Measurements from ENCODE around the gene TIGD3. TPM values are rescaled to one million over a fixed set of nuclear protein-coding genes. Genes with fewer than 3 reads are reported as not detected.

The TIGD3 gene
- total RNA-seq, 1 donor from 2014 or later: 1.4 TPM

DNA sequence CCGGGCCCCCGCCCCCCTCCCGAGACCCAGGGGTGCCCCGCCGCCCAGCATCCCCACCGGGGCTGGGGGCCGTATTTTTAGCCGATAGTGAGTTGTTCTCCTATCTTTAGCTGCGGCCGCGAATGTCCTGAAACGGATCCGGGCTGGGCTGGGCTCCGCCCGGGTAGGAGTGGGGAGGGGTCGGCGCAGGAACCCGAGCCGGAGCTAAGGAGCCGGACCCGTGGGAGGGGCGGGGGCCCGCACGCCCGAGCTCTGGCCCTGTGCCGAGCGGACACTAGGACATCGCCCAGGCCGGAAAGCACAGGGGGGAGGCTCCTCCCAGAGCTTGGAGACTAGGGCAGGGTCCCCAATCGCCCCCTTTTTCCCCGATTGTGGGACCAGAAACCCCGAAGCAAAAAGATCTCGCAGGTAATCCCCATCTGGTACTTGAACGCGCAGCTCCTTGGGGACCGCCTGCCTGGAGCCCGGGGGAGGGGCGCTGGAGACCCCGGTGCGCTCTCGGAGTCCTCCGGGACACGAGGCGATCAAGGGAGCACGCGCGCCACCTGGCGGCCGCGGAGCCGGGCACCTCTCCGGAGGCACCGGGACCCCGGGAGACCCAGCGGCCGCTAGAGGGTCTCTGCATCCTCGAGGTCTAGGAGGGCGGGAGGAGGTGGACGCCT is 39.2 kb upstream of the TIGD3 start:
- intact Hi-C loops (cut with micrococcal nuclease): loop anchor here (1.0 kb wide), 7 partner anchors 15 to 301 kb away; partner anchors contain the start of genes ARL2 and TIGD3
- no peaks in the 10 kb centered on the region for H3K36me3 Mint-ChIP-seq (ENCODE audit: low read depth)
- peaks cover 5% of the 10 kb centered on the region for H3K4me1 Mint-ChIP-seq
- ChIA-PET CTCF (interaction anchor here (0.7 to 7.9 kb wide), 21 partner anchors 15 to 423 kb away, joined by 3 to 110 read pairs (median 4); partner anchors contain the start of genes CAPN1, DPF2, FAU and MRPL49), POLR2A (interaction anchor here (0.6 to 2.3 kb wide), 13 partner anchors 14 to 205 kb away, joined by 3 to 16 read pairs (median 5); partner anchors contain the start of genes DPF2, POLA2, TM7SF2 and ZNHIT2)
- H3K27ac Mint-ChIP-seq: no peak overlapping the region
- DNase-seq (peak; percentile 89), ATAC-seq (ENCODE audit: low read depth) (peak; percentile 61)
- H3K9me3 Mint-ChIP-seq: no peaks in the 10 kb centered on the region
- peaks cover 8% of the 10 kb centered on the region for H3K27me3 Mint-ChIP-seq
- TF ChIP-seq, protein P1, sequence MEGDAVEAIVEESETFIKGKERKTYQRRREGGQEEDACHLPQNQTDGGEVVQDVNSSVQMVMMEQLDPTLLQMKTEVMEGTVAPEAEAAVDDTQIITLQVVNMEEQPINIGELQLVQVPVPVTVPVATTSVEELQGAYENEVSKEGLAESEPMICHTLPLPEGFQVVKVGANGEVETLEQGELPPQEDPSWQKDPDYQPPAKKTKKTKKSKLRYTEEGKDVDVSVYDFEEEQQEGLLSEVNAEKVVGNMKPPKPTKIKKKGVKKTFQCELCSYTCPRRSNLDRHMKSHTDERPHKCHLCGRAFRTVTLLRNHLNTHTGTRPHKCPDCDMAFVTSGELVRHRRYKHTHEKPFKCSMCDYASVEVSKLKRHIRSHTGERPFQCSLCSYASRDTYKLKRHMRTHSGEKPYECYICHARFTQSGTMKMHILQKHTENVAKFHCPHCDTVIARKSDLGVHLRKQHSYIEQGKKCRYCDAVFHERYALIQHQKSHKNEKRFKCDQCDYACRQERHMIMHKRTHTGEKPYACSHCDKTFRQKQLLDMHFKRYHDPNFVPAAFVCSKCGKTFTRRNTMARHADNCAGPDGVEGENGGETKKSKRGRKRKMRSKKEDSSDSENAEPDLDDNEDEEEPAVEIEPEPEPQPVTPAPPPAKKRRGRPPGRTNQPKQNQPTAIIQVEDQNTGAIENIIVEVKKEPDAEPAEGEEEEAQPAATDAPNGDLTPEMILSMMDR (IDR thresholded peaks at IDR 0.05): peak; percentile 98
- H3K4me3 Mint-ChIP-seq: peak overlapping the region; percentile 83

DNA sequence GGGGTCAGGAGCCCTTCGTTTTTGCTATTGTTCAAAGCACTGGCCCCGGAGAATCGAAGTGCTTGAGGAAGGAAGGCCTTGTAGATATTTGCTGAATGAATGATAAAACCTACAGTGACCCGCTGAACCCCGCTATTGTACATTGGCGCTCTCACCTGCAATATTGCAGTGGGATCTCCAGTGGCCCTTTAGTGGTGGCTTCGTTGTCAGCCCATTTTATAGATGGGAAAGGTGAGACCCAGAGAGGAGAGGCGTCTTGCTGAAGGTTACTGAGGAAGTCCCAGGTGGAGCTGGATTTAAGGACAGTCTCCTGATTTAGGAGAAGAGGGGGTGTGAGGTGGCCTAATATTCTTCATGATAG is 38.7 kb upstream of the TIGD3 start:
- TF ChIP-seq, protein P1 (IDR thresholded peaks at IDR 0.05): peak; percentile 10
- Mint-ChIP-seq H3K27me3 (peaks cover 8% of the 10 kb centered on the region), H3K9me3 (no peaks in the 10 kb centered on the region), H3K27ac (no peak overlapping the region), H3K36me3 (ENCODE audit: low read depth) (no peaks in the 10 kb centered on the region), H3K4me1 (peaks cover 5% of the 10 kb centered on the region), H3K4me3 (peak overlapping the region; percentile 83)
- ATAC-seq (ENCODE audit: low read depth): no peak
- intact Hi-C loops (cut with micrococcal nuclease): loop anchor here (1.0 kb wide), 7 partner anchors 14 to 302 kb away; partner anchors contain the start of genes ARL2 and TIGD3
- POLR2A ChIA-PET: interaction anchor here (0.6 to 2.3 kb wide), 11 partner anchors 14 to 205 kb away, joined by 3 to 16 read pairs (median 5); partner anchors contain the start of genes DPF2, POLA2 and ZNHIT2
- CTCF ChIA-PET: interaction anchor here (0.6 to 7.9 kb wide), 15 partner anchors 10 to 205 kb away, joined by 3 to 110 read pairs (median 4); partner anchors contain the start of genes CAPN1, DPF2 and TM7SF2
- DNase-seq: no peak

DNA sequence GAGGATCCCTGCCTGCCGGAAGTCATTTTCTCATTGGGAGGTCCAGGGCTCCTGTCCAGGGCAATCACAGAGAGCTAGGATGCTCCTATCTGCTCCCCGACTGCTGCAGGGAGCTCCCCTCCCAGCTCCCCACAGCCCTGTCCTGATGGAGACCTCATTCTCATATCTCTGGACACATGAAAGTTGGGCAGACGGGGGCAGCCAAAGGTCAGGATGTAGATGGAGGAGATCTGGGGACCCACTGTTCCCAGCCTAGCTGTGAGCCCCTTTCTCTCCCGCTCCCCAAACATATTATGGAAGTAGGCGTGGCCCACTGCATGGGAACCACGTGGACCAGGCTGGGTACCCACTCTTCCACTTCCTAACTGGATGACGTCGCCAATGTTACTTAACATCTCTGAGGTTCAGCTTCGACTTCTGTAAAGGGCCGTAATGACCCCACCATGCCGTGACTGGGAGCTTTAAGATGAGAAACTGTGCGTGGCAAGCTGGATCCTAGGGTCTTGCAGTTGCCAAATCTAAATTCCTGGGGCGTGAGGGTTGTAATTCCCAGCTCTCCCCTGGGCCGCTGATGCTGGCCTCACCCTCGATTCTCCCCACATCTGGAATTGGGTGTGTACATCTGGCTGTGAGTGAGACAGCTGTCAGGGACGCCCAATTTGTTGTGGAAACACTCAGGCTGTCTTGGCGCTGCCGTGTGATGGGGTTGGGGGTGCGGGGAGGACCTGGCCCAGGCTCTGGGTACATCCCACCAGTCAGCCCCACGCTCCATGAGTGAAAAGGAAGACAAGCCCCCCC is 38.1 kb upstream of the TIGD3 start:
- no peaks in the 10 kb centered on the region for H3K9me3 Mint-ChIP-seq
- POLR2A ChIA-PET: interaction anchor here (0.6 to 2.0 kb wide), 10 partner anchors 13 to 199 kb away, joined by 3 to 16 read pairs (median 4); partner anchors contain the start of genes DPF2 and ZNHIT2
- no peaks in the 10 kb centered on the region for H3K36me3 Mint-ChIP-seq (ENCODE audit: low read depth)
- peak overlapping the region; percentile 83 for H3K4me3 Mint-ChIP-seq
- peaks cover 8% of the 10 kb centered on the region for H3K27me3 Mint-ChIP-seq
- CTCF ChIA-PET: interaction anchor here (0.6 to 7.9 kb wide), 16 partner anchors 11 to 952 kb away, joined by 3 to 110 read pairs (median 4); partner anchors contain the start of genes CAPN1, DPF2, RAB1B and TM7SF2
- TF ChIP-seq, protein P1 (IDR thresholded peaks at IDR 0.05): no peak
- H3K27ac Mint-ChIP-seq: no peak overlapping the region
- DNase-seq (no peak), ATAC-seq (ENCODE audit: low read depth) (no peak)
- peaks cover 5% of the 10 kb centered on the region for H3K4me1 Mint-ChIP-seq
- intact Hi-C loops (cut with micrococcal nuclease): no loop called here

DNA sequence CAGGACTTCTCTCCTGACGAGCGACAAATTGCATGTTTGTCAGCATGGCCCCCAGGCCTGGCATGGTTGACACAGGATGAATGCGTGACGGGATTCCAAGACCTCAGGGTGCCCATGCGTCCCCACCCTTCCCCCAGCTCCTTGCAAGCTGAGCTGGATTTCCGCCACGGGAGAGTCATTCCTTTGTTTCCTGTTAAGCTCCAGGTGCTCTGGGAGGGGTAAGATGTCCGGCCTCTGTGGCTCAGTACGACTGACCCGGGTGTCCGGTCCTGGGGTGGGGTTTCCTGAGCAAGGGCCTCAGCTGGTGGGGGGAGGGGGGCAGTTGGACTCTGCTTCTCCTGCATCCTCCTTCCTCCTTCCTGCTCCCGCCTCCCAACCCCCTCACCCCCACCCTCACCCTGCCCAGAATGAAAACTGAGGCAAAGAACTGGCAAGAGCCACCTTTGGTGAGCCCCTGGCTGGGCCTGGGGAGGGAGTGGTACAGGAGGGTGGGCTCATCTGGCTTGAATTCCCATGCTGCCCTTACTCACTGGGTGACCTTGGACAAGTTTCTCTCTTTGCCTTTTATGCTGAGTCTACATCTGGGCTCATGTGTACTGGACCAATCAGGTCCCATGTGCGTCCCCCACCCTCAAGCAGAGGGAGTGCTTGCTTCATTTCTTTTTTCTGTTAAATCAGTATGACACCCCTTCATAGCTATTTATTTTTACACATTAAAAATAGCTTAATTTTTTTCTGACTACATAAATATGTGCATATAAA is 37.3 kb upstream of the TIGD3 start:
- Mint-ChIP-seq H3K4me1 (peaks cover 5% of the 10 kb centered on the region), H3K9me3 (no peaks in the 10 kb centered on the region), H3K27ac (no peak overlapping the region), H3K27me3 (peaks cover 8% of the 10 kb centered on the region), H3K36me3 (ENCODE audit: low read depth) (no peaks in the 10 kb centered on the region), H3K4me3 (no peak overlapping the region)
- no peak for DNase-seq
- CTCF ChIA-PET: interaction anchor here (0.6 to 7.9 kb wide), 10 partner anchors 12 to 951 kb away, joined by 3 to 110 read pairs (median 6); partner anchors contain the start of genes DPF2, RAB1B and TM7SF2
- TF ChIP-seq, protein P1 (IDR thresholded peaks at IDR 0.05): no peak
- intact Hi-C loops (cut with micrococcal nuclease): no loop called here
- POLR2A ChIA-PET: interaction anchor here (0.6 to 1.5 kb wide), 3 partner anchors 13 to 29 kb away, joined by 4 to 6 read pairs (median 4); partner anchors contain the start of gene DPF2
- no peak for ATAC-seq (ENCODE audit: low read depth)

All from activated B cell treated with CpG ODN at 0.5 μM for 24 hours (primary cell).